Inflammatory macrophage (primary cell): ENCODE measurements around the gene RORC.

Experiments used
- DNase-seq, 2 donors: peaks; one replicate each; pipeline ENCODE4 v3.0.0-alpha.2; 2020 to 2022

The RORC gene

GRCh38 chr1:151847867-151848596 lies 16.4 kb upstream of the RORC start:
- no peak for DNase-seq

DNA sequence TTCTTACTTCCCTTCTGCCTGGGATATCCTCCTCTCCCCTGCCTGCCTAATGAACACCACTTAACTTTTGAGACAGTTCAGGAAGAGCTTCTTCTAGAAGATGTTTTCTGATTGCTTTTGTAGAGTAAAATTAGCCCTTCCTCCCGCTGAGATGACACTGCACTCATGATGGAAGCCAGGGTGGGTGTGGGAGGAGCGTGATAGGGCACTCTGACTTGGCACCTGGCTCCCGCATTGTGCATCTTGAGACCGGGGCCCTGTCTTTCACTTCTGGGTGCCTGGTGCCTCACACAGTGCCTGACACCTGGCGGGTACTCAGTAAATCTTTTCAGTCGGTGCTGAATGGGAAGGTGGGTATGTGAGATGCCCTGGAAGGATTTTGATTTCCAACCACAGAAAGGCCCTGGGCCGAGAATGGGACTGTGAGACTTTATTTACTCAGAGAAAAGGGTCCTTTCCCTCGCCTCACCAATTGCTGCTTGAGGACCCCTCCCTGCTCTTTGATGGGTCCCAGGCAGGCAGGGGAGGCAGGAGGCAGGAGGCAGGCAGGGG lies 15.2 kb upstream of the RORC start:
- DNase-seq, result no peak

- peak in 1 of 2 donors; percentile 34 for DNase-seq
These were observed 14.5 kb upstream of the RORC start for GRCh38 chr1:151846062-151846568.

GRCh38 chr1:151843398-151843797 lies 11.8 kb upstream of the RORC start:
- no peak for DNase-seq

GRCh38 chr1:151841141-151841540 lies 9.5 kb upstream of the RORC start:
- DNase-seq, result no peak

DNA sequence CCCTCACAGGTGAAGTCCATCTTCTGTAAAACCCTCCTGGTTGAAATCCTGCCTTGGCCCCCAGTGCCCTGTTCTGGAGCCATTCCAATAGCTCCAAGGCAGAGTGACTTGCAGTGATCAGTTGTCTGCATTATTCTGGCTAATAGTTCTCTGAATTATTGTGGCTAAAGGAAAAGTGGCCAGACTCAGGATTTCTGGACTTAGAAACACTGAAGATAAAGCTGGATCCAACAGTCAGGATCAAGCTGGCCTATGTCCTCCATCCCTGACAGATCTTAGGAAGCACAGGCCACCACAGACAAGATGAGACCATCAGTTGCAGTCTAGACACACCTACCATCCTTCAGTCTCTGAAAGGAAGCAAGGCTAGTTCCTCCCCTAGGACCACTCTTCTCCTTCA lies 8.8 kb upstream of the RORC start:
- DNase-seq, result no peak

DNA sequence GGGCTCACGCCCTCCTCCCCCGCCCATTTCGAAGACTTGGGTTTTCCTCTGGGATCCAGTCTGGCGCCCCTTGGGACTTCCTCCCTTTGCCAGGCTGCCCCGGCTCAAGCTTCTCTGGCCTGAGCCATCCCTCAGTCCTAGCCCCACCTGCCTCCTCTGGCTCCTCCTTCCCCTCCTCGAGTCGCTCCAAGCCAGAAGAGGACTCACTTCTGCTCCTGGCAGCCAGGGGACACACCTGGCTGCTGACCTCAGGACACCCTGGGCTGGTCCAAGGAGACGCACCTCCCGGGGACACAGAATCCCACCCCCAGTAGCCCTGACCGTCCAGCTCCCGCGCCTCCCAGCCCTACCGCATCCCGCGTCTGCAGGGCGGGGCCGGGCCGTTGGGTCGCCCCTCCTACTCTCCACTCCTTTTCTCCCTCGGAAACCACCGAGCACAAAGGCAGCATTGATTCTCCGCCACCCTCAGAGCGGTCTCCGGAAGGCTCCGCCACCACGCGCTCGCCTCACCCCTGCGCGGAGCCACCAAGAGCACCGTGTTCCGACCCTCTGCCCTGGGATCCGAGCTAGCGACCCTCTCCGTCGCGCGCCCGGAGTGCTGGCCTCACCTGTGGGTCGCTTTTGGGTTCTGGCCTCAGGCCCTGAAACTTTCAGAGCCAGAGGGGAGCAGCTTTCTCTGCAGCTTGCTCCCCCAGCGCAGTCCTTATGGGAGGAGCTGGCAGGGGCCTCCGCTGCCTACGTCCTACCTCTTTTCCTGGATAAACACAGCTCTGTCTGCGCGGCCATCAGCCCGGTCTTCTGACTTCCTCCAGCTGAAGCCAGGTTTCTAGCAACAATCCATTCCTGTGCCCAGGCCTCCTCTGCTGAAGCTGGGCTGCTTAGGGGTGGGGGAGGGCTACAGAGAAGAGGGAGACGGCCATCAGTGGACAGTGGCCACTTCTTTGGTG lies 8.1 kb upstream of the RORC start, which contains the start of gene C2CD4D:
TSS of gene C2CD4D (minus strand) at position 364 of the 947 bp plus-strand sequence. CDS start 831 bp downstream, outside the sequence.
- DNase-seq, result no peak

- DNase-seq, result no peak
These were observed 7.4 kb upstream of the RORC start for GRCh38 chr1:151839082-151839412.

DNA sequence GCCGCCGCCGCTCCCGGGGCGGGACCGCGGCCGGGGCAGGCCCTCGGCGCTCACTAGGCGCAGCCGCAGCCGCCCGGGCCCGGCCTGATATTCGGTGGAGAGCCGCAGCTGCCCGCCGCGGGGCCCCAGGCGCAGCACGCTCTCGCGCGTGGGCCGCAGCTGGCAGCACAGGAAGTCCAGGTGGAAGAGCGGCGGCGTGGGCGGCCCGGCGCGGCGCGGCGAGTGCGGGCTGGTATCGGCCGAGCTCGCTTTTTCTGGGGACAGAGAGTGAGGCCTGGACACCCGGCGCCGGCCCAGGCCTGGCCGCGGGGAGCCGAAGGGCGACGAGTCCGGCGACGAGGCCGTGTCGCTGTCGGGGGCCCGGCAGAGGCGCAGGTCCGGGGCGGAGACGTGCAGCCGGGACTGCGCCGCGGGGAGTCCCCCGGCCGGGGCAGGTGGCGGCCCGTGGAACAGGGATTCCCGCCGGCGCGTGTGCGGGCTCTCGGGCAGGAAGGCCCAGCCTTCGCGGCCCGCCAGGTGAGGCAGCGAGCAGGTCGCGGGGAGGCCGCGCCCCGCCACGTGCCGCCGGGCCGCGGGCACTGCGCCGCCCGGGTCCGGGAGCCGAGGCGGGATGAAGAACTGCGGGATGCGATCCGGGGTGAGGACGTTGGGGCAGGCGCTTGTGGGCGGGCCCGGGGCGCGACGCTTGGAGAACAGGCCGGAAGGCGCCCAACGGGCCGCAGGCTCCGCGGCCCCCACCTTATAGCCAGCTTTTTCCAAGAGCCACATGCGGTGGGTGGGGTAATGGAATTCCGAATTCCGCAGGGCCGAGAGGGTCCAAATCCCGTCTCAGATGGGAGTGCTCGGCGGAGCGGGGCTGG lies 6.8 kb upstream of the RORC start:
- DNase-seq, result peak in 1 of 2 donors; percentile 33

DNA sequence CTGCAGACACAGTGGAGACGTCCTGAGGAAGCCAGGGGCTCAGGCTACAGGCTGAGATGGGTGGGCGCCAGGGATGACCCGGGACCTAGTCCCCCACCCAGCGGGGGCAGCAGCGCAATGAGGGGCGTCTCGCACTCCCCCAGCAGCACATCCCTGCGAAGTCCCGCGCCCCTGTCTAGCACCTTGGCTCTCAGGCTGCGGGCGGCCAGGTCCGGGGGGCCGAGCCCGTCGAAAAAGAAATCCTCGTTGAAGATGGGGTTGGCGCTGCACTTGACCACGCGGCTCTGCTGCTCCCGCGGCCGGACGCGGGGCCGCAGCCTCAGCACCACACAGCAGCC lies 6.3 kb upstream of the RORC start:
- DNase-seq, result no peak

DNA sequence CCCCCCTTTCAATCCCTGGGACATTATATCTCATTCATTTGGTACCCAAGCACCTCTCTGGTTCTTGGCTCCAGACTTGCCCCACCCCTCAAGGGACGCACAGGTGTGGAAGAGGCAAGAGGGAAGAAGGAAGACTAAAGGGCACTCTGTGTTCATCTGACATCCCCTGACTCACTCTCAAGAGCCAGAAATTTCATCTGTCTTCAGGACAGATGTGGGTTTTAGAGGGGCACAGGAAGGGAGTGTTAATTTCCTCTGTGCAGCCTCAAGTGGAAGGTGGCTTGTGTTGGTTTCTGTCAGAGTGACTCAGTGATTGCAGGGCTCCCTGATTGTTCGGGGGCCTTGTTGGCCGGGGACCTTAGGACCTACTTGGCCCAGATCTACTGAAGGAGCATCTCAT lies 5.6 kb upstream of the RORC start:
- DNase-seq, result no peak

DNA sequence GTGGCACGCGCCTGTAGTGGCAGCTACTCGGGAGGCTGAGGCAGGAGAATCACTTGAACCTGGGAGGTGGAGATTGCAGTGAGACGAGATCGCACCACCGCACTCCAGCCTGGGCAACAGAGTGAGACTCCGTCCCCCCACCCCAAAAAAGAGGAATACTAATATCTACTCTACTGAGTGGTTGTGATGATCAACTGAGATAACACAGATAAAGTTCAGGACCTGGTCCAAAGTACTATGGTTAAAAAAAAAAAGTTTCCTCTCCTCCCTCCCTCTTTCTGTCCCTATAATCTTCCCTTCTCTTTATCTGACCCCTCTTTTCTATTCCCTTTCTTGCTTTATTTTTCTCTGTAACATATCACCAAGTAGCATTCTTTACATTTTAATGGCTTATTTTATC lies 4.0 kb upstream of the RORC start:
- DNase-seq, result no peak

DNA sequence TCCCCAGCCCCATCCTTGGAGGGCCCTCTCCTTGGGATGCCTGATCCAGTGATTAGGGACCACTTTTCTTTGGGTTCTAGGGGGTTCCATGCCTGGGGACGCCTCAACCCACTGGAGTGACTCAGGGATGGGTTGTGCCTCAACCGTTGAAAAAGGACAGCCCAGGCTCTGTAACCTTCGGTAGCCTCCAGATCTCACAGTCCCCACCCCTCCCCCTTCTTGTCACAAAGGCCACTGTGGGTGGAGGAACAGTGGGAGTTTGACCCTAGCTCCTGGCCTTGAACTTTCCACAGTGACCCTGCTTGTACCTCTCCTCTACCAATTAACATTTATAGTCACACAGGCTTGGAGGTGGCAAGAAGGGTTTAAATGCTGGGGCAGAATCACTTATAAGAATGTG lies 2.6 kb upstream of the RORC start:
- peak; percentile 8 to 22 for DNase-seq

DNA sequence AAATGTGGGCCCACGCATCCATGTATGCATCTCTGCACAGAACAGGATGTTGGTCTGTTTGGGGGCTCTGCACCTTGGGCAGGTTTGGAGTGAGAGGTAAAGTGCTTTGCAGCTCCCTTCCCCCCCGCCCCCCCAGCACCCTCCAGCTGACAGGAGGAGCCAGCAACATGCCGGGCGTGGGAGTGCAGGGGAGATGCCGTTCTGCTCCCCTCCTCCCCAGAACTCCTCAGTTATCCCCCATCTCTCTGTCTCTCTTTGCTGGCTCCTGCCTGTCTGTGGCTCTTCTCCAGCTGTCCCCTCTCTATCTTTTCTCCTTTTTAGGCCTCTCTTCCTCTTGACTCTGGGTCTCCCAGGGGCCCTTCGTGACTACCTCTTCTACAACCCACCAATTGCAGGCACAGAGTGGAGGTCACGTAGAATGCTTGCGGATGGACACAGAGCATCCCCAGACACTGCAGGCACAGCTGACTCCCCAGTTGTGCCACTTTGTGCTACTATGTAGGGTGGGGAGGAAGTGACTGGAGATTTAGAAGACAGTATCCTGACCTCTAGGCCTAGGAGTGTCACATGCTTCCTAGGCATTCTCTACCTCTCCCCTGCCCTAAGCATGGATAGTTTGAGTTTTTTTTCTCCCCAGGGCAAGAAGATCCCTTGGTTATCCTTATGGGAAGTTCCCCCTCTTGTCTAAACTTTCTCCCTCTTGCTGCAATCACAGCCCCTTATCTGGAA lies 1.7 kb upstream of the RORC start:
- peak; percentile 16 to 23 for DNase-seq

GRCh38 chr1:151832318-151832980 lies 847 bp upstream of the RORC start:
- no peak for DNase-seq

DNA sequence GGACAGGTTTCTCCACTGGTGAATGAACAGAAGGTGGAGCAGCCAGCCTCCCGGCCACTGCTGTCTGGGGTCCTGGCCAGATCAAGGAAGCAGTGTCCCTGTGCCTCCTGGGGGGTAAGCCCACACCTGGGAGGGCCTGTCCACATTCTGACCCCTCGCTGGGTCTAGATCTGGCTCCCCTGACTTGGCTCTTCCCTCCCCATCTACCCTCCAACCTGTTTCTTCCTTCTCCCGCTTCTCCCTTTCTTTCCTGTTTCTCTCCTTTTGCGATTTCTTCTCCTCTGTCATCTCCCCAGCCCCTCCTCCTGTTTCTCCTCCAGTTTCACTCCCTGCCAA lies 378 bp downstream of the RORC start:
- no peak for DNase-seq

DNA sequence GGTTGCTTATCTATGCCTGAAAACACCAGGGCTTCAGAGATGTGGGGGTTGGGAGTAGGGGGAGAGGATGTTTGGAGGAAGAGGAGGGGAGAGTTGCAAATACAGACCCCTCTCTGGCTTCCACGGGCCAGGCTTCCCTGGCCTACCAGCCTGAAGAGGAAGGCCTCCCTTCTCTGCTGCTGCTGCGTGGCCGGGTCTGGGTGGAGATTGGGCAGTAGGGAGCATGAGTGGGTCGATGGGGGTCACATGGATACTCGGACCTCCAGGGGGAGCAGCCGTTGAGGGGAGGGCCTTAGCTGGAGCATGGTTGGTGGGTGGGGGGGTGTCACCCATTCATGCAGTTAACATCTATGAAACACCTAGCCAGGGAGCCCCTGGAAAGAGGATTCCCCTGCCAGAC lies 1.5 kb downstream of the RORC start:
- DNase-seq, result no peak

GRCh38 chr1:151829352-151830046 lies 2.1 kb downstream of the RORC start:
- DNase-seq, result no peak

DNA sequence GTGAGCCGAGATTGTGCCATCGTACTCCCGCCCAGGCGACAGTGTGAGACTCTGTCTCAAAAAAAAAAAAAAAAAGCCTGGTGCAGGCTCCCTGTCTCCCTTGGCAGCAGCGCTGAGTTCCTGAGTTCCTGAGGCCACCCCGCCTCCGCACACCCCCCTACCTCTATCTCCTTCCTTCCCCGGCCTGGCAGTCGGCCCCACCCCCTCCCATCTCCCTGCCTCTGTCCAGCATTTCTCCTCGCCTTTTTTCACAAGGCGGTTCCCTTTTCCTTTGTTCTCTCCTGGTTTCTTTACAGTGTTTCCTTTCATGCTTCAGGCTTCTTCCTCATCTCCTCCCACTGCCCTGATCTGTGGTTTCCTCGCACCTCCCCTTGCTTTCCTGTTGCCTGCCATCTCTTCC lies 2.7 kb downstream of the RORC start:
- peak; percentile 38 to 51 for DNase-seq

DNA sequence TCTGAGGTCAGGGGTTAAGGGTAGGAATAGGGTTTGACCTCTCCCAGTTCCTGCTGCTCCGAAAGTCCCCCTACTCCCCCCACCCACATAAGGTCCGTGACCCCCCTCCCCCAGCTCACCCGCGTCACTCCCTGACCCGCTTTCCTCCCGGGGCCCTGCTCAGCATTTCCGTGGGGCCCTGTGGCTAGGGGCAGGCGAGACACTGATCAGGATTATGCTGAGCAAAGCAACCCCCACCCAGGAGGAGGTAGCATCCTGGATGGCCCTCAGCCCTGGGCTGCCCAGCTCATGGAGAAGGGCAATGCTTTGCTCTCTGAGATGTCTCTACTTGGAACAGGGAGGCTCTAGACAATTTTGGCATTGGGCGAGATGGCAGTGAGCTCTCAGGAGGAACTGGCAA lies 3.7 kb downstream of the RORC start:
- DNase-seq, result peak in 1 of 2 donors; percentile 13
